Hepatic stellate cell (primary cell): Measurements from ENCODE around the gene RASSF1.
A peak's percentile ranks its signal among the peaks of the same experiment; 100 is the strongest.

Source experiments
- DNase-seq: peaks from one replicate; pipeline ENCODE4 v3.0.0; 2011; ENCODE audit warnings: low spot score

RASSF1 gene

GRCh38 chr3:50340448-50341329, at the start of gene RASSF1:
RASSF1 (minus strand) TSS chr3:50340836; CDS start chr3:50340805, 31 bp downstream.
- peak; percentile 81 for DNase-seq

- DNase-seq = no peak
Observed at GRCh38 chr3:50389414-50389767, 48.8 kb upstream of the RASSF1 start.

- no peak for DNase-seq
Observed at GRCh38 chr3:50388720-50389413, 48.2 kb upstream of the RASSF1 start.

- DNase-seq = peak; percentile 50
Observed at GRCh38 chr3:50388016-50388719, 47.5 kb upstream of the RASSF1 start.

GRCh38 chr3:50385754-50386153, 45.1 kb upstream of the RASSF1 start:
- no peak for DNase-seq

- no peak for DNase-seq
Observed at GRCh38 chr3:50383750-50384149, 43.1 kb upstream of the RASSF1 start.

GRCh38 chr3:50382722-50383121, 42.1 kb upstream of the RASSF1 start:
- no peak for DNase-seq

- DNase-seq = no peak
Observed at GRCh38 chr3:50381383-50381782, 40.7 kb upstream of the RASSF1 start.

- no peak for DNase-seq
Observed at GRCh38 chr3:50380405-50381085, 39.9 kb upstream of the RASSF1 start.

GRCh38 chr3:50378757-50379156, 38.1 kb upstream of the RASSF1 start:
- no peak for DNase-seq

GRCh38 chr3:50378024-50378423, 37.4 kb upstream of the RASSF1 start:
- no peak for DNase-seq

- DNase-seq = no peak
Observed at GRCh38 chr3:50375258-50375931, 34.8 kb upstream of the RASSF1 start.

- DNase-seq = no peak
Observed at GRCh38 chr3:50374363-50375257, 34.0 kb upstream of the RASSF1 start.

GRCh38 chr3:50373146-50374051, 32.8 kb upstream of the RASSF1 start:
- DNase-seq = no peak

GRCh38 chr3:50372349-50372748, 31.7 kb upstream of the RASSF1 start:
- DNase-seq = no peak

- DNase-seq = no peak
Observed at GRCh38 chr3:50371133-50371685, 30.6 kb upstream of the RASSF1 start.

- no peak for DNase-seq
Observed at GRCh38 chr3:50370594-50370993, 30.0 kb upstream of the RASSF1 start.

GRCh38 chr3:50369012-50369670, 28.5 kb upstream of the RASSF1 start:
- DNase-seq = no peak

- no peak for DNase-seq
Observed at GRCh38 chr3:50365842-50366220, 25.2 kb upstream of the RASSF1 start.
